Nephron (organoid): ENCODE results near the gene ARMC6.

Source experiments
- H3K27ac Mint-ChIP-seq, 3 experiments: 2 replicates each; pipeline ENCODE4 v1.8.0; 2020; ENCODE audit warnings: mixed read lengths in 3 of 3, mild to moderate bottlenecking in 2 of 3, moderate library complexity in 1 of 3
- H3K27me3 Mint-ChIP-seq: 2 replicates; pipeline ENCODE4 v1.8.0; 2021; ENCODE audit warnings: low read depth, mild to moderate bottlenecking, moderate library complexity, mixed read lengths
- H3K36me3 Mint-ChIP-seq: 2 replicates; pipeline ENCODE4 v1.8.0; 2020; ENCODE audit warnings: low read depth, mixed read lengths
- H3K4me1 Mint-ChIP-seq: 2 replicates; pipeline ENCODE4 v1.8.0; 2020; ENCODE audit warnings: mixed read lengths
- H3K4me3 Mint-ChIP-seq, 3 experiments: 2 replicates each; pipeline ENCODE4 v1.8.0; 2020; ENCODE audit warnings: mild to moderate bottlenecking in 3 of 3, mixed read lengths in 3 of 3, moderate library complexity in 2 of 3
- H3K9me3 Mint-ChIP-seq: 2 replicates; pipeline ENCODE4 v1.8.0; 2020; ENCODE audit warnings: mixed read lengths
- CTCF ChIP-seq, 3 experiments: fragments of 200-600 bp; sonication (generic); IDR thresholded peaks; one replicate each; pipeline ENCODE4 v1.5.0; 2021; ENCODE audit warnings: antibody characterized with exemption in 3 of 3; ENCODE audit not compliant: unreplicated experiment in 3 of 3

Gene ARMC6

DNA sequence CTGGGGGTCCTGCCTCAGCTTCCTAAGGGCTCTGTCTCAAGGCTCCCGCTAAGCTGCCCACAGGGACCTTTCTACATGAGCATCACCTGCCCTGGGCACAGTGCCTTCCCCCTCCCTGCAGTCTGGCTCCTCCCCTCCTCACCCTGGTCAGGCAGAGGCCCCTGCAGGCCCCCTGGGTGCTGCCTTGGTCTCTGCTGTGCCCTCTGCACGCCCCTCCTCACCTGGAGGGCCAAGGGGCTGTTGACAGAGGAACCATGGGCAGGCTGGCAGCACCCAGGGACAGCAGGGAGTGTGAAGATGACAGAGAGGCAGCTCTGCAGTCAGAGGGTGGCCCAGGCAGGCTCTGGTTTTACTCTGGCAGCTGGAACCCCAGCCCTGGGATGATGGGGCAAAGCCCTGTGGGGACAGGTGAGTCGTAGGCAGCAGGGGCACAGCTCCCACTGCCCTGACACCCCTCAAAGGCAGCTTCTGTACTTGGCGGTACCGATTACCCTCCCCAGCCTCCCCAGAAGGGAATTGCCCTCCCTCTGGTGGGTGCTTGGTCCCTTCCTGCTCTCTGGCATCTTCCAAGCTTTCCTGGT is 43.2 kb upstream of the ARMC6 start:
- no peak overlapping the region for H3K27ac Mint-ChIP-seq
- peaks cover 10% of the 10 kb centered on the region for H3K4me1 Mint-ChIP-seq
- TF ChIP-seq CTCF (IDR thresholded peaks at IDR 0.05; ENCODE audit: unreplicated experiment in 3 of 3) = no peak
- H3K36me3 Mint-ChIP-seq = peaks cover 25% of the 10 kb centered on the region
- H3K27me3 Mint-ChIP-seq = no peaks in the 10 kb centered on the region
- no peaks in the 10 kb centered on the region for H3K9me3 Mint-ChIP-seq
- no peak overlapping the region for H3K4me3 Mint-ChIP-seq

GRCh38 chr19:18991006-18991405 is 42.4 kb upstream of the ARMC6 start:
- H3K36me3 Mint-ChIP-seq = peaks cover 25% of the 10 kb centered on the region
- H3K4me1 Mint-ChIP-seq = peaks cover 6% of the 10 kb centered on the region
- H3K9me3 Mint-ChIP-seq = no peaks in the 10 kb centered on the region
- H3K4me3 Mint-ChIP-seq = no peak overlapping the region
- H3K27ac Mint-ChIP-seq = no peak overlapping the region
- no peak for TF ChIP-seq CTCF (IDR thresholded peaks at IDR 0.05; ENCODE audit: unreplicated experiment in 3 of 3)
- peaks cover 3% of the 10 kb centered on the region for H3K27me3 Mint-ChIP-seq

- Mint-ChIP-seq H3K9me3 (no peaks in the 10 kb centered on the region), H3K36me3 (peaks cover 25% of the 10 kb centered on the region), H3K27me3 (peaks cover 3% of the 10 kb centered on the region), H3K4me3 (no peak overlapping the region), H3K4me1 (peaks cover 5% of the 10 kb centered on the region), H3K27ac (no peak overlapping the region)
- no peak for TF ChIP-seq CTCF (IDR thresholded peaks at IDR 0.05; ENCODE audit: unreplicated experiment in 3 of 3)
Measured at GRCh38 chr19:18991468-18991867, 41.9 kb upstream of the ARMC6 start.

DNA sequence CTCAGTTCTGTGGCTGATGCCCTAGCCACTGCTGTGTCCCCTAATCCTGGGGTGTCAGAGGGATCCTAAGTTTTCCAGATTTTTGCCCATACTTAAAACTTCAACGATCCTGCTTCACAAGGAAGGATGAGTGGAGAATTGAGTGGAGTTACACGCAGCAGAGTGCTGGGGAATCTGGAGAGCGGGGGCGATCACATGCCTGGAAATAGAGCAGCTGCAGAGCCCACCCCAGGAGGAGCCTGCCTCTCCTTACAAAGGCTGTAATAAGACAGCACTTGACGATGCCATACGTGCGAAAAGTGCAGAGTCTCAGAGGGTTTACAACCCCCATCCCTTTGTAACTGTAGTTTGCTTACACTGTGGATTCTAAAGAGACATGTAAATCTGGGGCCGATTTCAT is 40.7 kb upstream of the ARMC6 start:
- Mint-ChIP-seq H3K4me3 (no peak overlapping the region), H3K4me1 (no peaks in the 10 kb centered on the region), H3K27ac (no peak overlapping the region), H3K9me3 (no peaks in the 10 kb centered on the region), H3K36me3 (peaks cover 25% of the 10 kb centered on the region), H3K27me3 (peaks cover 3% of the 10 kb centered on the region)
- TF ChIP-seq CTCF (IDR thresholded peaks at IDR 0.05; ENCODE audit: unreplicated experiment in 3 of 3) = no peak

- H3K27ac Mint-ChIP-seq = no peak overlapping the region
- no peak for TF ChIP-seq CTCF (IDR thresholded peaks at IDR 0.05; ENCODE audit: unreplicated experiment in 3 of 3)
- peaks cover 3% of the 10 kb centered on the region for H3K27me3 Mint-ChIP-seq
- H3K4me3 Mint-ChIP-seq = no peak overlapping the region
- peaks cover 30% of the 10 kb centered on the region for H3K36me3 Mint-ChIP-seq
- H3K9me3 Mint-ChIP-seq = no peaks in the 10 kb centered on the region
- H3K4me1 Mint-ChIP-seq = no peaks in the 10 kb centered on the region
Measured at GRCh38 chr19:18993115-18993514, 40.3 kb upstream of the ARMC6 start.

DNA sequence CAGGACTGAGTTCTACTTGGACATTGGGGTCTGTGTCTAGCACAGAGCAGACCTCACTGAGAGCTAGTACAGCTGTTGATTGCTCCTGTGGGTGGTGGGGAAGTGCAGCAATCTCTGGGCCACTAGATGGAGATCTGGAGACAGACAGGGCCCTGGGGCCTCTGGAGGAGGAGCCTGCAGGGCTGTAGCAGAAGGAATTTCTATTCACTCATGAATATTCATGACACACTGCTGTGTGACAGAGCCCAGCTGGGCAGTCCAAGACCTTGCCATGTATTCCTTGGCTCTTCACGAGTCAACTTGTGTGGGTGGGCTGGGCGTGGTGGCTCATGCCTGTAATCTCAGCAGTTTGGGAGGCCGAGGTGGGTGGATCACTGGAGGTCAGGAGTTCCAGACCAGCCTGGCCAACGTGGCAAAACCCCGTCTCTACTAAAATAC is 37.6 kb upstream of the ARMC6 start:
- Mint-ChIP-seq H3K36me3 (peaks cover 46% of the 10 kb centered on the region), H3K9me3 (no peaks in the 10 kb centered on the region), H3K4me3 (no peak overlapping the region), H3K27me3 (peaks cover 3% of the 10 kb centered on the region), H3K4me1 (peaks cover 6% of the 10 kb centered on the region), H3K27ac (peak overlapping the region; percentile 68 to 77 (median 72))
- peak; percentile 50 to 66 (median 53) for TF ChIP-seq CTCF (IDR thresholded peaks at IDR 0.05; ENCODE audit: unreplicated experiment in 3 of 3)
